WTC11 (cell line): Measurements from ENCODE around the gene MRPS6. TPM values are rescaled to one million over a fixed set of nuclear protein-coding genes. Genes with fewer than 3 reads are reported as not detected.

Source experiments
- ATAC-seq: fragments of 200-7000 bp; cut with Tn5 transposase; 2 replicates; pipeline ENCODE4 v1.10.0; 2021; ENCODE audit warnings: mild to moderate bottlenecking, moderate library complexity
- CTCF ChIA-PET: fragments of 300-600 bp; sonication (Branson Sonifier 250); formaldehyde crosslinking; loops from one replicate; lab custom pipeline; 2021; ENCODE audit warnings: antibody characterized with exemption; lab: Charles Lee
- POLR2A ChIA-PET: fragments of 350-600 bp; sonication (Branson Sonifier 250); formaldehyde crosslinking; loops from one replicate; lab custom pipeline; 2021; ENCODE audit warnings: antibody characterized with exemption; lab: Charles Lee
- DNase-seq: peaks from one replicate; pipeline ENCODE4 v3.0.0; 2021; ENCODE audit warnings: low spot score
- H3K27ac Mint-ChIP-seq: 2 replicates; pipeline ENCODE4 v1.8.0; 2021; ENCODE audit warnings: mixed read lengths
- H3K27me3 Mint-ChIP-seq: 2 replicates; pipeline ENCODE4 v1.8.0; 2021; ENCODE audit warnings: low read depth, mild to moderate bottlenecking, moderate library complexity, mixed read lengths
- H3K36me3 Mint-ChIP-seq: 2 replicates; pipeline ENCODE4 v1.8.0; 2021; ENCODE audit warnings: mixed read lengths
- H3K4me1 Mint-ChIP-seq: 2 replicates; pipeline ENCODE4 v1.8.0; 2022; ENCODE audit warnings: mixed read lengths
- H3K4me3 Mint-ChIP-seq: 2 replicates; pipeline ENCODE4 v1.8.0; 2021; ENCODE audit warnings: mild to moderate bottlenecking, moderate library complexity, mixed read lengths
- H3K9me3 Mint-ChIP-seq: 2 replicates; pipeline ENCODE4 v1.8.0; 2021; ENCODE audit warnings: mixed read lengths
- AR ChIP-seq: fragments of 250-450 bp; sonication (Bioruptor Pico); IDR thresholded peaks from 2 replicates; pipeline ENCODE4 v1.9.0; 2021; ENCODE audit warnings: mild to moderate bottlenecking
- CBFB ChIP-seq: sonication (generic); formaldehyde crosslinking; IDR thresholded peaks from 2 replicates; pipeline ENCODE4 v1.8.1; 2022; ENCODE audit warnings: mild to moderate bottlenecking, low read depth, missing genetic modification reagents
- CREM ChIP-seq: sonication (generic); formaldehyde crosslinking; IDR thresholded peaks from 2 replicates; pipeline ENCODE4 v1.8.1; 2022; ENCODE audit warnings: mild to moderate bottlenecking, missing genetic modification reagents, moderate library complexity
- ETV6 ChIP-seq: sonication (generic); formaldehyde crosslinking; IDR thresholded peaks from 2 replicates; pipeline ENCODE4 v1.8.1; 2022; ENCODE audit warnings: mild to moderate bottlenecking, missing genetic modification reagents
- JAZF1 ChIP-seq: fragments of 250-450 bp; sonication (Bioruptor Pico); IDR thresholded peaks from 2 replicates; pipeline ENCODE4 v1.9.0; 2021; ENCODE audit warnings: moderate library complexity, mild to moderate bottlenecking, inconsistent platforms
- NR1H2 ChIP-seq: sonication (generic); formaldehyde crosslinking; IDR thresholded peaks from 2 replicates; pipeline ENCODE4 v1.9.0; 2021; ENCODE audit warnings: mild to moderate bottlenecking, moderate library complexity, missing genetic modification reagents
- NR2C2 ChIP-seq: sonication (generic); formaldehyde crosslinking; IDR thresholded peaks from 2 replicates; pipeline ENCODE4 v1.8.0; 2022; ENCODE audit warnings: mild to moderate bottlenecking, missing genetic modification reagents
- PRDM15 ChIP-seq: sonication (generic); formaldehyde crosslinking; IDR thresholded peaks from 2 replicates; pipeline ENCODE4 v1.8.0; 2022; ENCODE audit warnings: missing genetic modification reagents
- SMAD4 ChIP-seq: sonication (generic); formaldehyde crosslinking; IDR thresholded peaks from 2 replicates; pipeline ENCODE4 v1.8.0; 2022; ENCODE audit warnings: mild to moderate bottlenecking, missing genetic modification reagents
- TEAD1 ChIP-seq: sonication (generic); formaldehyde crosslinking; IDR thresholded peaks from 2 replicates; pipeline ENCODE4 v1.8.0; 2022; ENCODE audit warnings: mild to moderate bottlenecking, missing genetic modification reagents
- ZNF423 ChIP-seq: fragments of 250-450 bp; sonication (Bioruptor Pico); IDR thresholded peaks from 2 replicates; pipeline ENCODE4 v2.1.2; 2022; ENCODE audit warnings: mild to moderate bottlenecking, moderate library complexity
- ZNF512 ChIP-seq: sonication (generic); formaldehyde crosslinking; IDR thresholded peaks from 2 replicates; pipeline ENCODE4 v1.8.1; 2022; ENCODE audit warnings: missing genetic modification reagents, borderline replicate concordance
- ZNF532 ChIP-seq: fragments of 250-450 bp; sonication (Bioruptor Pico); IDR thresholded peaks from 2 replicates; pipeline ENCODE4 v1.9.0; 2021; ENCODE audit warnings: mild to moderate bottlenecking, borderline replicate concordance
- ZNF671 ChIP-seq: fragments of 250-450 bp; sonication (Bioruptor Pico); IDR thresholded peaks from 2 replicates; pipeline ENCODE4 v1.8.0; 2021; ENCODE audit warnings: mild to moderate bottlenecking
- total RNA-seq: library from RNA; stranded (reverse); gene quantifications from 3 replicates; pipeline ENCODE4 v1.2.3, GENCODE V29; 2021
- TF ChIP-seq, protein P1 (sequence below): fragments of 250-450 bp; sonication (Bioruptor Pico); IDR thresholded peaks from 2 replicates; pipeline ENCODE4 v1.9.0; 2021; ENCODE audit warnings: mild to moderate bottlenecking
- TF ChIP-seq, protein P2 (sequence below): sonication (generic); formaldehyde crosslinking; conservative IDR thresholded peaks from 2 replicates; pipeline ENCODE4 v1.8.1; 2022; ENCODE audit warnings: mild to moderate bottlenecking, missing genetic modification reagents
- TF ChIP-seq, protein P3 (sequence below): fragments of 250-450 bp; sonication (Bioruptor Pico); IDR thresholded peaks from 2 replicates; pipeline ENCODE4 v2.1.2; 2022; ENCODE audit warnings: mild to moderate bottlenecking, moderate library complexity

The MRPS6 gene
- total RNA-seq, 1 experiment from 2014 or later, result 133 TPM

DNA sequence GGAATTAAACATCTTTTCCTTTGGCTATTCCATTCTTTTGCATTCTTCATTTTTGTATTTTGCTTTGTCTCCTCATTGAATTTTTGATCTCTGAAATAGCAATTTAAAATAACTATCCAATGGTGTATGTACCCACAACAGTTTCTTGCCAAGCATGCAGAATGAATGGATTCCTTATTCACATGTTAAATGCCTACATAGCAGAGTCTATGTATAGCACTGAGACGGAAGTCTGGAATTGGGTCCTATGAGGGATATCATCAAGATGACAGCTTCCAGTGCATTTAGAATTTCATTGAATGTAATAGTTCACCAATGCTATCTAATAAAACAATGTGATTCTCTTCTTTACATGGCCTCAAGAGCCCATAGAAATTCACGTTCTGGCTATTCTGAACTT, 97.5 kb downstream of the MRPS6 start:
- ChIA-PET POLR2A (no interaction called here), CTCF (no interaction called here)
- ATAC-seq, result no peak
- no peak for DNase-seq
- Mint-ChIP-seq H3K27me3 (peaks cover 7% of the 10 kb centered on the region; the same call in 1 of the 2 replicates), H3K4me1 (no peaks in the 10 kb centered on the region), H3K4me3 (no peak overlapping the region), H3K36me3 (peaks cover 63% of the 10 kb centered on the region), H3K9me3 (peaks cover 74% of the 10 kb centered on the region), H3K27ac (no peak overlapping the region)
- TF ChIP-seq PRDM15 (CRISPR knock-in tag), result no peak
- TF ChIP-seq SMAD4 (CRISPR knock-in tag), result no peak
- TF ChIP-seq TEAD1 (CRISPR knock-in tag), result no peak
- TF ChIP-seq ZNF532 (CRISPR knock-in tag), result no peak
- TF ChIP-seq CBFB (CRISPR knock-in tag), result no peak
- TF ChIP-seq JAZF1 (CRISPR knock-in tag), result no peak
- no peak for TF ChIP-seq AR (CRISPR knock-in tag)
- TF ChIP-seq, all 79 proteins: peak for 0

GRCh38 chr21:34174470-34174869, 101.1 kb downstream of the MRPS6 start:
- H3K4me3 Mint-ChIP-seq, result no peak overlapping the region
- peaks cover 31% of the 10 kb centered on the region for H3K36me3 Mint-ChIP-seq
- H3K27me3 Mint-ChIP-seq, result peaks cover 30% of the 10 kb centered on the region
- CTCF ChIA-PET, result no interaction called here
- peaks cover 44% of the 10 kb centered on the region for H3K9me3 Mint-ChIP-seq
- no peak for TF ChIP-seq ZNF512 (CRISPR knock-in tag)
- no peak for TF ChIP-seq ETV6 (CRISPR knock-in tag)
- TF ChIP-seq NR2C2 (CRISPR knock-in tag), result no peak
- TF ChIP-seq, protein P1, sequence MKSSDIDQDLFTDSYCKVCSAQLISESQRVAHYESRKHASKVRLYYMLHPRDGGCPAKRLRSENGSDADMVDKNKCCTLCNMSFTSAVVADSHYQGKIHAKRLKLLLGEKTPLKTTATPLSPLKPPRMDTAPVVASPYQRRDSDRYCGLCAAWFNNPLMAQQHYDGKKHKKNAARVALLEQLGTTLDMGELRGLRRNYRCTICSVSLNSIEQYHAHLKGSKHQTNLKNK (CRISPR knock-in tag), result no peak
- TF ChIP-seq, protein P2, sequence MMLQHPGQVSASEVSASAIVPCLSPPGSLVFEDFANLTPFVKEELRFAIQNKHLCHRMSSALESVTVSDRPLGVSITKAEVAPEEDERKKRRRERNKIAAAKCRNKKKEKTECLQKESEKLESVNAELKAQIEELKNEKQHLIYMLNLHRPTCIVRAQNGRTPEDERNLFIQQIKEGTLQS, result no peak
- TF ChIP-seq, protein P3, sequence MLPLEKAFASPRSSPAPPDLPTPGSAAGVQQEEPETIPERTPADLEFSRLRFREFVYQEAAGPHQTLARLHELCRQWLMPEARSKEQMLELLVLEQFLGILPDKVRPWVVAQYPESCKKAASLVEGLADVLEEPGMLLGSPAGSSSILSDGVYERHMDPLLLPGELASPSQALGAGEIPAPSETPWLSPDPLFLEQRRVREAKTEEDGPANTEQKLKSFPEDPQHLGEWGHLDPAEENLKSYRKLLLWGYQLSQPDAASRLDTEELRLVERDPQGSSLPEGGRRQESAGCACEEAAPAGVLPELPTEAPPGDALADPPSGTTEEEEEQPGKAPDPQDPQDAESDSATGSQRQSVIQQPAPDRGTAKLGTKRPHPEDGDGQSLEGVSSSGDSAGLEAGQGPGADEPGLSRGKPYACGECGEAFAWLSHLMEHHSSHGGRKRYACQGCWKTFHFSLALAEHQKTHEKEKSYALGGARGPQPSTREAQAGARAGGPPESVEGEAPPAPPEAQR (CRISPR knock-in tag), result no peak
- TF ChIP-seq ZNF671 (CRISPR knock-in tag), result no peak
- TF ChIP-seq CREM (CRISPR knock-in tag), result no peak
- no peak for TF ChIP-seq ZNF423 (CRISPR knock-in tag)
- TF ChIP-seq NR1H2 (CRISPR knock-in tag), result no peak
- peaks cover 18% of the 10 kb centered on the region for H3K4me1 Mint-ChIP-seq
- DNase-seq (no peak), ATAC-seq (no peak)
- no peak overlapping the region for H3K27ac Mint-ChIP-seq
- POLR2A ChIA-PET, result no interaction called here
